Ecto neural progenitor cell (in vitro differentiated cells): ENCODE measurements around the gene WDR27.
A peak's percentile ranks its signal among the peaks of the same experiment; 100 is the strongest.
"Not testable (repeated sequence)": the region's sequence is repeated elsewhere in the genome, so short reads cannot be mapped to it uniquely, and the experiment has no call there.

Source experiments
- DNase-seq: peaks from one replicate; pipeline ENCODE4 v3.0.0-alpha.2; 2018; ENCODE audit warnings: low spot score

The WDR27 gene

DNA sequence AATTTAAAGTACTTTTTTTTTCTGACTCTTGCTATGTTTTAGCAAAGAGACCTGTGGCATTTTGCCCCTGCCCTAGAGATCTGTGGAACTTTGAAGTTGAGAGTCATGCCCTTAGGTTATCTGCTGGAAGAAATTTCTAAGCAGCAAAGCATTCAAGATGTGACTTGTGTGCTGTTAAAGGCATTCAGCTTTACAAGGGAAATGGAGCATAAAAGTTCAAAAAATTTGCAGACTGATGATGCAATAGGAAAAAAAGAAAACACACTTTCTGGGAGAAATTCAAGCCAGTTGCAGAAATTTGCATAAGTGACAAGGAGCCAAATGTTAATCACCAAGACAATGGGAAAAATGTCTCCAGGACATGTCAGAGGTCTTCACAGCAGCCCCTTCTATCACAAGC is 267.3 kb downstream of the WDR27 start:
- not testable (repeated sequence) for DNase-seq

- no peak for DNase-seq
Observed at GRCh38 chr6:169429001-169429400, 272.8 kb downstream of the WDR27 start.

DNA sequence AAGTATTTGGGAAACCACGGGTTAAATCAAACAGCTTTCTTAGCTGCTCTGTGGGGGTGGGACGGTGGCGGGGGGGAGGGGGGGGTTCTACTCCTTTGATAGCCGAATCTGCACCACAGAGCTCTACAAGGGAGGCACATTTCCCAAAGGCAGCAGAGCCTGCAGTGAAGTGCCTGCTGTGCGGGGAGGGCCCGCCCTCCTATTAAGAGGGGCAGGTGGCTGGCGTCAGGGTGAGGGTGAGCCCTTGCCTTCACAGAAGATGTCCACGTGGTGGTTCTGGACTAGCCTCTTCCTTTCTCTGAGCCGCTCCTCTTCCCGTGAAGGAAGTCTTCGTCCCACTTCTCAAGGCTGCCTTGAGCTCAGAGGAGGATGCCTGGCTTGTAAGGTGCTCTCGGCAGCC is 273.3 kb downstream of the WDR27 start:
- no peak for DNase-seq

DNA sequence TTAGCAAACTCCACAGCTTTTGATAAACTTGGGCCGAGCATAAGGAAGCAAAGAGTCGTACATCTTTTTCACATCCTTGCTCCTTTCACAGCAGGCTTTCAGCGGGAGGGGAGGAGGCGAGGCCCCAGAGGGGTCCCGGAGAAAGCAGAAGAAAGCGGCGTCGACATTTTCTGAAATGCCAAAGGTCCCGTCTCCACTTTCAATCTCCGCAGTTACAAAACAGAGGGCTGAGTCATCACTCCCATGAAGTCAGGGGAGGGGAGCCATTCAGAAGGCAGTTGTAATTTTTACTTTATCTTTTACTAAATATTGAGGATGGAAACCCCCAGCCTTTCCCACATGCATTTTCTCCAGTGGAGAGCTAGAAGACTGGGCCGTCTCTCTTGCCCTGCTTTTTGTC is 274.0 kb downstream of the WDR27 start:
- DNase-seq = no peak

GRCh38 chr6:169426611-169427010 is 275.2 kb downstream of the WDR27 start:
- no peak for DNase-seq

DNA sequence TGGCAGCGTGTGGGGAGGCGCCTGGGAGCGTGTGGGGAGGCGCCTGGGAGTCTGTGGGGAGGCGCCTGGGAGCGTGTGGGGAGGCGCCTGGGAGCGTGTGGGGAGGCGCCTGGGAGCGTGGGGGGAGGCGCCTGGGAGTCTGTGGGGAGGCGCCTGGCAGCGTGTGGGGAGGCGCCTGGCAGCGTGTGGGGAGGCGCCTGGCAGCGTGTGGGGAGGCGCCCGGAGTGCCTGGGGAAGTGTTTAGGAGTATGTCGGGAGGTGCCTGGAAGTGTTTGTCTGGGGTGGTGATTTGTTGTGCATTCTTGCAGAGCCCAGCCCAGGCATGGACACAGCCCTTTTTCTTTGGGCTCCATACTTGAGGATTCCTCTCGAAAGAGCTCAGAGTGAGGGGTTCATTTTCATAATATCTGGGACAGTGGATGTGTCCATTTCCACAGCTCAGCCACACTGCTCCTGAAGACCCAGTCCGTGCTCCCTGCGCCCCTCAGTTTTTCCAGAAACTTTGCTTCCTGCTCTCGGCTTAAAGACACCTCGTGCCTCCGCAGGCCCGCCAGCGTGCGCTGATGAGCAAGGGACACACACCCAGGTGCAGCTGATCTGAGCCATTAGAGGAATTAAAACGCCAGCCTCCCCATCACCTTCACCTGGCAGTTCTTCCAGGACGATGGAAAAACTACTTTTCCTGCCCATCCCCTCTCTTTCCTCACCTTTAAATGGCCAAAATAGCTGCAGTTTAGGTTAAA is 276.0 kb downstream of the WDR27 start:
- DNase-seq = no peak

DNA sequence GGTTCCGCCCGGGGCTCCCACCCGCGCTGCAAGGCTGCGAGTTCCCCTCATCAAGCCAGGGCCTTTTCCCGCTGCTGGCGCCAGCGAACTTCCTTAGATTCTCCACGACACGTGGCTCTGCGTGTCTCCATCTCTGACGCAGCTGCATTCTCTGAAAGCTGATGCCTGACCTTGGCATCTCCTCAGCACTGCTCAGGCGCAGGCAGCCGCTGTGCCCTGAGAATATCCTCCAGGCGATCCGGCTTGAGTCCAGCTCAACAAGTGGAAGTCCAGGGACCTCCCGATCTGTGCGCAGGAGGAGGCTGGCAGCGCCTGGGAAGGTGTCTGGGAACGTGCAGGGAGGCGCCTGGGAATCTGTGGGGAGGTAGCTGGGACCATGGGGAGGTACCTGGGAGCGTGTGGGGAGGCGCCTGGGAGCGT is 277.0 kb downstream of the WDR27 start:
- no peak for DNase-seq

- no peak for DNase-seq
Observed at GRCh38 chr6:169424149-169424804, 277.6 kb downstream of the WDR27 start.

GRCh38 chr6:169421586-169422264 is 280.1 kb downstream of the WDR27 start:
- DNase-seq = no peak

- peak; percentile 67 for DNase-seq
Observed at GRCh38 chr6:169420912-169421543, 280.8 kb downstream of the WDR27 start.

DNA sequence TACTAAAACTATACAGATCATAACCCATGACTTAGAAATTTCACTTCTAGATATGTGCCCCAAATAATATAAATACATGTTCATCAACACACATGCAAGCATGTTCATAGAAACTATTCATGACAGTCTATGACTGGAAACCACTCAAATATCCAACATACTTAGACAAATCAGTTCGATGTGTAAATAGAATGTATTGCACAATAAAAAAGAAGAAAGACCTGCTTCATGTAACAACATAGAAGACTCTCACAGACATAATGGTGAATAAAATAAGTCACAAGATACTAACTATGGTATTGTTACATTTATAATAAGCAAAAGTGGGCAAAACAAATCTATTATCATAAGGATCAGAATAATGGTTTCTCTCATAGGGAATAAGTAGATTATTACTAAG is 284.7 kb downstream of the WDR27 start:
- DNase-seq = no peak

DNA sequence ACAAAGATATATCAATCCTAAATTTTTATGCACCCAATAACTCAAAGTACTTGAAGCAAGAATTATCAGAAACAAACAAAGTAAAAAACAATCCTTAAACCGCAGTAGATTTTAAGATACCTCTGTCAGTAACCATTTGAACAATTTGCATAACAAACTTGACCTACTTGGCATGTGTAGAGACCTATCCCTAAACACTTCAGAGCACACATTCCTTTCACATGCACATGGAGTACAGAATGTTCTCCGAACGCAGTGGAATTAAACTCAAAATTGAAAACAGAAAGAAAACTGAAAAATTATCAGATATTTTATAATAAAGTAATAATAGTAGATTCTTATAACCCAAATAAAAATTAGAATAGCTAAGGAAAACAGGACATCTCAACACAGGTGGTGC is 285.6 kb downstream of the WDR27 start:
- DNase-seq = no peak

GRCh38 chr6:169415179-169415578 is 286.6 kb downstream of the WDR27 start:
- no peak for DNase-seq

GRCh38 chr6:169411722-169412121 is 290.1 kb downstream of the WDR27 start:
- DNase-seq = no peak

- DNase-seq = no peak
Observed at GRCh38 chr6:169411296-169411695, 290.5 kb downstream of the WDR27 start.

- no peak for DNase-seq
Observed at GRCh38 chr6:169409742-169410312, 292.0 kb downstream of the WDR27 start.

GRCh38 chr6:169407325-169407724 is 294.5 kb downstream of the WDR27 start:
- DNase-seq = no peak
